MCF 10A (cell line): ENCODE results near the gene DDX31. TPM values are rescaled to one million over a fixed set of nuclear protein-coding genes. Genes with fewer than 3 reads are reported as not detected.
"Not testable (repeated sequence)": the region's sequence is repeated elsewhere in the genome, so short reads cannot be mapped to it uniquely, and the experiment has no call there.

Experiments used
- BruUV-seq: library from RNA; stranded (reverse); fragments of 400-500 nt; replicated peaks from 2 replicates; lab custom pipeline; 2021; lab: Mats Ljungman, UMichigan
- CTCF ChIA-PET: fragments of 300-600 bp; sonication (Branson Sonifier 250); formaldehyde crosslinking; extraction: SDS; loops from one replicate; lab custom pipeline; 2021; ENCODE audit warnings: antibody characterized with exemption, inconsistent platforms; lab: Yijun Ruan, JAX
- POLR2A ChIA-PET: fragments of 300-600, 350-650 bp; sonication (Branson Sonifier 250); formaldehyde crosslinking; extraction: SDS; loops from one replicate; lab custom pipeline; 2020; ENCODE audit warnings: antibody characterized with exemption, inconsistent platforms; lab: Yijun Ruan, JAX
- DNase-seq: peaks from one replicate; pipeline ENCODE4 v3.0.0-alpha.2; 2018; ENCODE audit not compliant: unreplicated experiment
- H3K27ac Mint-ChIP-seq: one replicate; pipeline ENCODE4 v1.8.0; 2022; ENCODE audit warnings: mild to moderate bottlenecking, low read depth, mixed read lengths; ENCODE audit not compliant: unreplicated experiment
- H3K27me3 Mint-ChIP-seq: one replicate; pipeline ENCODE4 v1.8.0; 2022; ENCODE audit warnings: mixed read lengths; ENCODE audit not compliant: insufficient read depth, unreplicated experiment
- H3K36me3 Mint-ChIP-seq: one replicate; pipeline ENCODE4 v1.8.0; 2022; ENCODE audit warnings: mild to moderate bottlenecking, moderate library complexity, mixed read lengths; ENCODE audit not compliant: insufficient read depth, unreplicated experiment
- H3K4me1 Mint-ChIP-seq: one replicate; pipeline ENCODE4 v1.8.0; 2022; ENCODE audit warnings: mixed read lengths; ENCODE audit not compliant: insufficient read depth, unreplicated experiment
- H3K4me3 Mint-ChIP-seq: one replicate; pipeline ENCODE4 v1.8.0; 2022; ENCODE audit warnings: mild to moderate bottlenecking, moderate library complexity, mixed read lengths; ENCODE audit not compliant: unreplicated experiment
- H3K9me3 Mint-ChIP-seq: one replicate; pipeline ENCODE4 v1.8.0; 2022; ENCODE audit warnings: mixed read lengths; ENCODE audit not compliant: unreplicated experiment
- intact Hi-C: fragments of 100-400 bp; cut with micrococcal nuclease; formaldehyde crosslinking; loops from 2 replicates; pipeline ENCODE4 v1.14.1; 2022
- total RNA-seq: library from RNA; stranded (reverse); gene quantifications from 2 replicates; pipeline ENCODE4 v1.2.3, GENCODE V29; 2022
- TF ChIP-seq, protein P1 (sequence below): fragments of 200-600 bp; IDR thresholded peaks from one replicate; pipeline ENCODE4 v1.8.0; 2022; ENCODE audit warnings: antibody characterized with exemption, mild to moderate bottlenecking; ENCODE audit not compliant: unreplicated experiment

Gene DDX31
- total RNA-seq, 1 experiment from 2014 or later: 28.8 TPM

DNA sequence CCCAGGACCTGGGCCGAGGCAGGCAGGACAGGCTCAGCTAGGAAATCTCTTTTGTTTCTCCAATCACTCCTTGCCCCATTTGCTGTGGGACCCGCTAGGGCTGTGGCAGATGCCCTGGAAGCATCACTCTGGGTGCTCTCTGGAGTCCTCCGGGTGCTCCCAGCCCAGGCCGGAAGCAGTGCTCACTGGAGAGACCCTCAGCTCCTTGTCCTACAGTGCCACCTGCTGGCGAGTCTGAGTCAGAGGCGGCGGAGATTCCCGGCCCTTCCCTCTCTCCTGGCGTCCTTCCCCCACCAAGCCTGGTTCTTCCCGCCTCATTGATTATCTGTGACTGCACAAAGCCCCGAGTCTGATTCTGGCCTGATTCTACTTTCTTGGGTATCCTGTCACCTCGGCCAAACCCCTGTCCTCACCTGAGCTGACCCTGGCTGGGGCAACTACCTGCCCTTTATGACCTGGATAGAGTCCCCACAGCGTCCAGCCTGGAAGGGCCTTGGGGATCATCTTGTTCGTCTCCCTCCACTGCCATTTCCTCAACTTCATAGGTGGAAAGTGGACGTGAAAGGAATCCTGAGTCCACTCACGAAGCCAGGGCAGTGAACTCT, 94.7 kb downstream of the DDX31 start:
- no peak overlapping the region for H3K27ac Mint-ChIP-seq
- no TSS peak for BruUV-seq
- no peaks in the 10 kb centered on the region for H3K9me3 Mint-ChIP-seq
- H3K36me3 Mint-ChIP-seq: peaks cover 11% of the 10 kb centered on the region
- ChIA-PET CTCF (interaction anchor here (0.6 to 2.3 kb wide), 12 partner anchors 9 to 626 kb away, joined by 3 to 13 read pairs (median 4); no protein-coding TSS in a partner anchor), POLR2A (no interaction called here)
- H3K4me3 Mint-ChIP-seq: no peak overlapping the region
- intact Hi-C loops: loop anchor here (1.0 to 5.0 kb wide), 2 partner anchors 68 to 818 kb away; no protein-coding TSS in a partner anchor
- peaks cover 5% of the 10 kb centered on the region for H3K4me1 Mint-ChIP-seq
- H3K27me3 Mint-ChIP-seq: peaks cover 78% of the 10 kb centered on the region
- peak; percentile 73 for DNase-seq
- TF ChIP-seq, protein P1, sequence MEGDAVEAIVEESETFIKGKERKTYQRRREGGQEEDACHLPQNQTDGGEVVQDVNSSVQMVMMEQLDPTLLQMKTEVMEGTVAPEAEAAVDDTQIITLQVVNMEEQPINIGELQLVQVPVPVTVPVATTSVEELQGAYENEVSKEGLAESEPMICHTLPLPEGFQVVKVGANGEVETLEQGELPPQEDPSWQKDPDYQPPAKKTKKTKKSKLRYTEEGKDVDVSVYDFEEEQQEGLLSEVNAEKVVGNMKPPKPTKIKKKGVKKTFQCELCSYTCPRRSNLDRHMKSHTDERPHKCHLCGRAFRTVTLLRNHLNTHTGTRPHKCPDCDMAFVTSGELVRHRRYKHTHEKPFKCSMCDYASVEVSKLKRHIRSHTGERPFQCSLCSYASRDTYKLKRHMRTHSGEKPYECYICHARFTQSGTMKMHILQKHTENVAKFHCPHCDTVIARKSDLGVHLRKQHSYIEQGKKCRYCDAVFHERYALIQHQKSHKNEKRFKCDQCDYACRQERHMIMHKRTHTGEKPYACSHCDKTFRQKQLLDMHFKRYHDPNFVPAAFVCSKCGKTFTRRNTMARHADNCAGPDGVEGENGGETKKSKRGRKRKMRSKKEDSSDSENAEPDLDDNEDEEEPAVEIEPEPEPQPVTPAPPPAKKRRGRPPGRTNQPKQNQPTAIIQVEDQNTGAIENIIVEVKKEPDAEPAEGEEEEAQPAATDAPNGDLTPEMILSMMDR: peak; percentile 81

GRCh38 chr9:132572921-132573320, 96.9 kb downstream of the DDX31 start:
- ChIA-PET POLR2A (no interaction called here), CTCF (no interaction called here)
- Mint-ChIP-seq H3K36me3 (peaks cover 11% of the 10 kb centered on the region), H3K27ac (no peak overlapping the region), H3K9me3 (no peaks in the 10 kb centered on the region), H3K4me1 (peaks cover 5% of the 10 kb centered on the region), H3K27me3 (peaks cover 61% of the 10 kb centered on the region), H3K4me3 (no peak overlapping the region)
- peak; percentile 12 for DNase-seq
- intact Hi-C loops: no loop called here
- TF ChIP-seq, protein P1: no peak
- BruUV-seq: no TSS peak

- no TSS peak for BruUV-seq
- intact Hi-C loops: no loop called here
- no peaks in the 10 kb centered on the region for H3K9me3 Mint-ChIP-seq
- H3K27me3 Mint-ChIP-seq: peaks cover 61% of the 10 kb centered on the region
- ChIA-PET POLR2A (no interaction called here), CTCF (interaction anchor here (0.6 to 0.9 kb wide), 4 partner anchors 39 to 404 kb away, joined by 3 to 5 read pairs (median 4); no protein-coding TSS in a partner anchor)
- H3K4me3 Mint-ChIP-seq: no peak overlapping the region
- TF ChIP-seq, protein P1: no peak
- H3K27ac Mint-ChIP-seq: no peak overlapping the region
- DNase-seq: no peak
- peaks cover 5% of the 10 kb centered on the region for H3K4me1 Mint-ChIP-seq
- peaks cover 10% of the 10 kb centered on the region for H3K36me3 Mint-ChIP-seq
These were observed 97.8 kb downstream of the DDX31 start for GRCh38 chr9:132571806-132572600.

- DNase-seq, H3K4me3 Mint-ChIP-seq, H3K36me3 Mint-ChIP-seq, intact Hi-C loops, H3K27ac Mint-ChIP-seq, POLR2A ChIA-PET, H3K4me1 Mint-ChIP-seq, H3K9me3 Mint-ChIP-seq, BruUV-seq: not testable (repeated sequence)
- CTCF ChIA-PET: interaction anchor here (0.6 to 2.0 kb wide), 2 partner anchors 8 to 333 kb away, joined by 5 read pairs; no protein-coding TSS in a partner anchor
- peaks cover 66% of the 10 kb centered on the region for H3K27me3 Mint-ChIP-seq
These were observed 101.0 kb downstream of the DDX31 start for GRCh38 chr9:132568787-132569186.
